Stomach smooth muscle (tissue), 2 donors: Measurements from ENCODE around the gene SLC6A20.

Source experiments
- H3K27ac ChIP-seq: one replicate; pipeline ENCODE4 v1.7.0; 2013; ENCODE audit warnings: mild to moderate bottlenecking, low read length, inconsistent platforms
- H3K27me3 ChIP-seq, 2 donors: one replicate each; pipeline ENCODE4 v1.7.0; 2013; ENCODE audit warnings: low read length in 2 of 2; ENCODE audit not compliant: insufficient read depth in 2 of 2, control insufficient read depth in 1 of 2
- H3K36me3 ChIP-seq, 2 donors: one replicate each; pipeline ENCODE4 v1.7.0; 2013; ENCODE audit warnings: low read length in 2 of 2; ENCODE audit not compliant: control insufficient read depth in 2 of 2, insufficient read depth in 2 of 2
- H3K4me1 ChIP-seq: one replicate; pipeline ENCODE4 v1.7.0; 2013; ENCODE audit warnings: low read length; ENCODE audit not compliant: control insufficient read depth, insufficient read depth
- H3K4me3 ChIP-seq, 2 donors: one replicate each; pipeline ENCODE4 v1.7.0; 2013; ENCODE audit warnings: low read length in 2 of 2
- H3K9ac ChIP-seq, 2 donors: one replicate each; pipeline ENCODE4 v1.7.0; 2013; ENCODE audit warnings: low read length in 2 of 2, mild to moderate bottlenecking in 1 of 2
- H3K9me3 ChIP-seq, 2 donors: one replicate each; pipeline ENCODE4 v1.7.0; 2013; ENCODE audit warnings: low read length in 2 of 2; ENCODE audit not compliant: control insufficient read depth in 2 of 2
- donor health status: healthy.
- donor health status: Pancreatic carcinoma.

The SLC6A20 gene

GRCh38 chr3:45795882-45796765 lies at the start of gene SLC6A20:
SLC6A20 (minus strand) TSS chr3:45796536; CDS start chr3:45796419, 117 bp downstream.
- Histone ChIP-seq H3K9ac (no peak within 1 kb of the TSS), H3K4me1 (peaks cover 13% of the 10 kb centered on the region), H3K27ac (no peak within 1 kb of the TSS), H3K9me3 (no peaks in the 10 kb centered on the region), H3K4me3 (peak within 1 kb of the TSS; percentile 59 to 73), H3K36me3 (no peaks in the 10 kb centered on the region), H3K27me3 (peaks cover 32 to 37% of the 10 kb centered on the region in 2 donors)

- Histone ChIP-seq H3K4me3 (no peak overlapping the region), H3K27ac (no peak overlapping the region), H3K9ac (no peak overlapping the region), H3K36me3 (no peaks in the 10 kb centered on the region), H3K9me3 (no peaks in the 10 kb centered on the region), H3K4me1 (peaks cover 6% of the 10 kb centered on the region), H3K27me3 (no peaks in the 10 kb centered on the region)
Observed at GRCh38 chr3:45844616-45845015, 48.3 kb upstream of the SLC6A20 start.

- Histone ChIP-seq H3K36me3 (no peaks in the 10 kb centered on the region), H3K4me3 (no peak overlapping the region), H3K27me3 (no peaks in the 10 kb centered on the region), H3K9me3 (no peaks in the 10 kb centered on the region), H3K27ac (no peak overlapping the region), H3K4me1 (peaks cover 6% of the 10 kb centered on the region), H3K9ac (no peak overlapping the region)
Observed at GRCh38 chr3:45842851-45843625, 46.7 kb upstream of the SLC6A20 start.

- Histone ChIP-seq H3K4me3 (peak within 1 kb of the TSS; percentile 78 to 91), H3K9me3 (no peaks in the 10 kb centered on the region), H3K4me1 (peaks cover 6% of the 10 kb centered on the region), H3K27ac (peak within 1 kb of the TSS; percentile 41), H3K27me3 (no peaks in the 10 kb centered on the region), H3K36me3 (peaks cover 2 to 5% of the 10 kb centered on the region in 2 donors), H3K9ac (peak within 1 kb of the TSS; percentile 71 to 79)
Observed at GRCh38 chr3:45841757-45842491, 45.6 kb upstream of the SLC6A20 start, which contains the start of gene LZTFL1. LZTFL1 (minus strand) TSS chr3:45842119; CDS start chr3:45841991, 128 bp downstream.

GRCh38 chr3:45841420-45841756 lies 45.1 kb upstream of the SLC6A20 start:
- peaks cover 2 to 5% of the 10 kb centered on the region in 2 donors for H3K36me3 ChIP-seq
- peak overlapping the region; percentile 71 to 79 for H3K9ac ChIP-seq
- H3K27me3 ChIP-seq: no peaks in the 10 kb centered on the region
- H3K9me3 ChIP-seq: no peaks in the 10 kb centered on the region
- H3K4me1 ChIP-seq: peaks cover 6% of the 10 kb centered on the region
- peak overlapping the region; percentile 41 for H3K27ac ChIP-seq
- peak overlapping the region; percentile 78 to 91 for H3K4me3 ChIP-seq

- peaks cover 6% of the 10 kb centered on the region for H3K4me1 ChIP-seq
- no peaks in the 10 kb centered on the region for H3K9me3 ChIP-seq
- no peak overlapping the region for H3K4me3 ChIP-seq
- no peak overlapping the region for H3K9ac ChIP-seq
- no peak overlapping the region for H3K27ac ChIP-seq
- peaks cover 13 to 15% of the 10 kb centered on the region in 2 donors for H3K36me3 ChIP-seq
- H3K27me3 ChIP-seq: no peaks in the 10 kb centered on the region
Observed at GRCh38 chr3:45838466-45838865, 42.1 kb upstream of the SLC6A20 start.

GRCh38 chr3:45832699-45833098 lies 36.4 kb upstream of the SLC6A20 start:
- H3K4me3 ChIP-seq: no peak overlapping the region
- peaks cover 32 to 33% of the 10 kb centered on the region in 2 donors for H3K36me3 ChIP-seq
- H3K27me3 ChIP-seq: no peaks in the 10 kb centered on the region
- no peaks in the 10 kb centered on the region for H3K4me1 ChIP-seq
- H3K9ac ChIP-seq: no peak overlapping the region
- no peaks in the 10 kb centered on the region for H3K9me3 ChIP-seq
- H3K27ac ChIP-seq: no peak overlapping the region

GRCh38 chr3:45830121-45830520 lies 33.8 kb upstream of the SLC6A20 start:
- H3K4me1 ChIP-seq: no peaks in the 10 kb centered on the region
- no peak overlapping the region for H3K4me3 ChIP-seq
- H3K9me3 ChIP-seq: no peaks in the 10 kb centered on the region
- no peak overlapping the region for H3K9ac ChIP-seq
- H3K27ac ChIP-seq: no peak overlapping the region
- peaks cover 37 to 39% of the 10 kb centered on the region in 2 donors for H3K36me3 ChIP-seq
- H3K27me3 ChIP-seq: no peaks in the 10 kb centered on the region

- Histone ChIP-seq H3K36me3 (peaks cover 36 to 37% of the 10 kb centered on the region in 2 donors), H3K9me3 (no peaks in the 10 kb centered on the region), H3K27ac (no peak overlapping the region), H3K9ac (no peak overlapping the region), H3K4me1 (no peaks in the 10 kb centered on the region), H3K4me3 (no peak overlapping the region), H3K27me3 (no peaks in the 10 kb centered on the region)
Observed at GRCh38 chr3:45826908-45827307, 30.6 kb upstream of the SLC6A20 start.

GRCh38 chr3:45826321-45826720 lies 30.0 kb upstream of the SLC6A20 start:
- Histone ChIP-seq H3K9me3 (no peaks in the 10 kb centered on the region), H3K27ac (no peak overlapping the region), H3K4me3 (no peak overlapping the region), H3K27me3 (no peaks in the 10 kb centered on the region), H3K9ac (no peak overlapping the region), H3K36me3 (peaks cover 33 to 38% of the 10 kb centered on the region in 2 donors), H3K4me1 (no peaks in the 10 kb centered on the region)
